ENCODE results near the gene DNAJC16.

The DNAJC16 gene

DNA sequence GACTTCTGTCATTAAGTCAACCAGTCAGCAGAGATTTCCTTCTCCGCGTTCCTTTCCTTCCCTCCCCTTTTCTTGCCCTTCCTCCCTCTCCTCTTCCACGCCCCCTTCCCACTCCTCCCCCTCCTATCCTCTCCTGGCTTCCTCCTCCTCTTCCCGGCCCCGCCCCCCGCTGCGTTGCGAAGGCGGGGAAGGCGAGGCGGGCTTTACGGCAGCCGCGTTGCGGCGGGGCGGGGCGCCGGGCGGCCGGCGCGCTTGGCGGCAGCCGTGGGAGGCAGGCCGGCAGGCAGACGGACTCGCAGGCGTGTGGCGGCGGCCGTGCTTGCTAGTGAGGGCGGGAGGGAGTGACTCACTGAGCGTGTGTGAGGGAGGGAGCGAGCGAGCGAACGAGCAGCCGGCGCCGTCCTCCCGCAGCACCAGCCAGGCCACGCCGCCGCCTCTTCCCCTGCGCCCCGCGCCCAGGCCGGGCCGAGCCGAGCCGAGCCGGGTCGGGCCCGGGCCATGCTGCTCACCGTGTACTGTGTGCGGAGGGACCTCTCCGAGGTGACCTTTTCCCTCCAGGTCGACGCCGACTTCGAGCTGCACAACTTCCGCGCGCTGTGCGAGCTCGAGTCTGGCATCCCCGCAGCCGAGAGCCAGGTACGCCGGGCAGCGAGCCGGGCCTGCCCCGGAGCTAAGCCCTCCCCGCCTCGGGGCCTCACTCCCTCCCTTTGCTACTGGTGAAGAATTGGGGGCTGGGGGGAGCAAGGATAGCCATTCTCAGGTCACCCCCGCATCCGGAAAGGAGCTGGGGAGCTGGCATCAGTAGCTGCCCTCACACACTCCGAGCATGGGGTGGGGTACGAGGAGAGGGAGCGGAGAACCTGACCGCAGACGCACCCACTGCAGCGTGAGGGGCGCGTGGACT, 90.8 kb downstream of the DNAJC16 start, which contains the start of gene DDI2:
Gene DDI2, plus strand, starts transcription at position 286 of the 904 bp plus-strand sequence. Its CDS starts 213 bp downstream, at position 499.
- peak; percentile 87 for DNase-seq (ENCODE audit: extremely low spot score, insufficient read length, low read depth)
- peak; percentile 94 for FAIRE-seq

DNA sequence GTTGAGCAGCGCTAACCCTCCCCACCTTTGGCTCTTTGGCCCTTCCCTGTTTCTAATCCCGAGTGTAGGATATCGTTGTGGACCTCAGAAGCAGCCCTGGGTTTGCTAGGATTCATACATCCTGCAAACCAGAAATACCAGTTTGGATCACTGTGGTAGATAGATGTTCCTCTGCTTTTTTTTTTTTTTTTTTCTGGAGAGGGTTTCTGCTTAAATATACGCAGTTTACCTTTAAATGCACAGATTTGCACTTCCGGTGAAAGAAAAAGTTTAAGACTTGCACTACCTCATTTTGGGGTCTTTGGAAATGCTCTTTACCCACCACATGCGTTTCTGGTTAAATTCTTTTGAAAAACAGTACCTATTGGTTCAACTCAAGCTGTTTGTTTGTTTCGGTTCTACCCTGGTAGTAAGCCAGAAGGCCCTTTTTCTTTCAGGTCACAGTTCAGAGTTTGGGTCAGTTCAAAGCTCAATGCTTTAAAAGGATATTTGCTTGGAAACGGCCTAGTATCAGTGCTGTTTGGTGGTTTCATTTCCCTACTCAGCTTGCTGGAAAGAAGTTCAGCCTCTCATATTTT, 91.5 kb downstream of the DNAJC16 start:
- FAIRE-seq (peak; percentile 86), DNase-seq (ENCODE audit: extremely low spot score, insufficient read length, low read depth) (peak; percentile 29)

DNA sequence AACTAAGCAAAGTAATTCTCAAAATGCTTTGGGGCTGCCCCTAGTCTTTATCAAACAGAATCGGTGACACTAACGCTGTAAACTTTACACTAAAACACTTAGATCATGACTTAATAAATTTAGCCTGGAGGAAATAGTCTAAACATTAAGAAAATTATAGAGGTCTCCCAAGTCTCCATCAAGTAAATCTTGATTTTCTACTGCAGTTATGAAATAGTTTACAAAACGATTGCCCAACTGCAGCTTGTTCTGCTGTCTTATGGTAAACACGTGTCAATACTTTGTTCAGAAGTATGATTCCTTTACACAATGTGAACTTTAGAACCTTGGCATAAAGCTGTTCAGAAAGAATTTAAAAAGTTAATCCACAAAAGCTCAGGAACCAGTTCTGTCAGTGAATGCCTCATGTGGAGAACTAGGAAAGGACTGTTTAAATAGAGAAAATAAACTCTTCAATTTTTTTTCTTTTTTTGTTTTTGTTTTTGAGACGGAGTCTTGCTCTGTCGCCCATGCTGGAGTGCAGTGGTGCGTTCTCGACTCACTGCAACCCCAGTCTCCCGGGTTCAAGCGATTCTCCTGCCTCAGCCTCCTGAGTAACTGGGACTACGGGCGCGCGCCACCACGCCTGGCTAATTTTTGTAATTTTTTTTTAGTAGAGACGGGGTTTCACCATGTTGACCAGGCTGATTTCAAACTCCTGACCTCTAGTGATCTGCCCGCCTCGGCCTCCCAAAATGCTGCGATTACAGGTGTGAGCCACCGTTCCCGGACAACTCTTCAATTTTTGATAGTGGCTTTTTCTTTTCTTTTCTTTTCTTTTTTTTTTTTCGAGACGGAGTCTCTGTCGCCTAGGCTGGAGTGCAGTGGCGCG, 92.2 kb downstream of the DNAJC16 start:
- FAIRE-seq (no peak), DNase-seq (ENCODE audit: extremely low spot score, insufficient read length, low read depth) (no peak)

DNA sequence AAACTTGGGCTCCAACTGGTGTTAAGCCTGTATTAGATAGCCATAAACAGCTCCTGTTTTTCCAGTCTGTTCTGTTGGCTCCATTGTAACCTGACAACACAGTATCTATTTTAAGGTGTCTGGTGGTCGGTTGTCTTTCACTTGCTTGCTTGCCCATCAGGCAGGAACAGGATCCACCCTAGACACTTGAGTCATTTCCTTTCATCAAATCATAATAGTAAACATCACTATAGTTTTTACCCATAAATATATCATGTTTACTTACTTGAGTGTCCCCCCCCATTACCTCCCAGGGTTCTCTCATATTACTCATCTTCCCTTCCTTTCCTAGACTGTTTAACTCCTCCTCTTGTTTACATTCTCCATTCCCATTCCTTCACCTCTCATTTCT, 93.5 kb downstream of the DNAJC16 start:
- FAIRE-seq (no peak), DNase-seq (ENCODE audit: extremely low spot score, insufficient read length, low read depth) (no peak)

DNA sequence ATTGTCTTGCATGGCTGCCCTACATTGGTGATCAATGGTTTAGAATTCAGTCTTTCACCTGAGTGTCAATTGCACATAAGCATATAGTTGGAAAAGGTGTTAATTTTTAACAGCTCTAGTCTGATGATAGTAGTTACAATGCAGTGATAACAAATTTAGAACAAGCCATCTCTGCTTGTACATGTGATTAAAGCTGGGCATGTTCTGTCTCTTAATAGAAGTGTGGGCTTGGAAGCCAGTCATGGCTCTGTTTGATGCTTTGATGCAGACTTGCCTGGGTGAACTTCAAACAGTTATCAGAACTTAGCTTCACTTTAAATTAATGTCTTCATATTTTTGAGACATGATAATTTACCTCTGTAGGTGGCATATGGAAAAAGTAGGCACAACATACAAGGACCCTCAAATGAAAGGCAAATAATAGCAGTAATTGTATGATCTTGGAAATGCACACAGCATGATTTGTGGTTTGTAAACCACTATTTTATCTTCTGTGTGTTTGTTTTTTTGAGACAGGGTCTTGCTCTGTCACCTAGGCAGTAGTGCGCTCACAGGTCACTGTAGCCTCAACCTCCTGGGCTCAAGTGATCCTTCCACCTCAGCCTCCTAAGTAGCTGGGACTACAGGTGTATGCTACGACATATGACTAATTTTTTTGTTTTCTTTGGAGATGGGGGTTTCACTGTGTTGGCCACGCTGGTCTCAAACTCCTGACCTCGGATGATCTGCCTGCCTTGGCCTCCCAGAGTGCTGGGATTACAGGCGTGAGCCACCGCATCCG, 94.4 kb downstream of the DNAJC16 start:
- FAIRE-seq = no peak
- DNase-seq (ENCODE audit: extremely low spot score, insufficient read length, low read depth) = no peak

DNA sequence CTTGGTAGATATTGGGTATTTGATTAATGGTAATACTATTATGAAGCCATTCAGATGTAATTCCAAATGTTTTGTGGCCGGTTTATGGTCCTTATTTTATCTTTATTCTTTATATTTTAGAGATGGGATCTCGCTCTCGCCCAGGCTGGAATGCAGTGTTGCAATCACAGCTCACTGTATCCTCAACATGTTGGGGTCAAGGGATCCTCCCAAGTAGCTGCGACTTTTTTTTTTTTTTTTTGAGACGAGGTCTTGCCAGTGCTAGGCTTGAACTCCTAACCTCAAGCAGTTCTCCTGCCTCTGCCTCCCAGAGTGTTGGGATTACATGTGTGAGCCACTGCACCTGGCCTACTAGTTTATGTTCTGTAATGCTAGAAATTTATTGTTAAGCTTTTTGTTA, 95.3 kb downstream of the DNAJC16 start:
- no peak for FAIRE-seq
- DNase-seq (ENCODE audit: extremely low spot score, insufficient read length, low read depth) = no peak

DNA sequence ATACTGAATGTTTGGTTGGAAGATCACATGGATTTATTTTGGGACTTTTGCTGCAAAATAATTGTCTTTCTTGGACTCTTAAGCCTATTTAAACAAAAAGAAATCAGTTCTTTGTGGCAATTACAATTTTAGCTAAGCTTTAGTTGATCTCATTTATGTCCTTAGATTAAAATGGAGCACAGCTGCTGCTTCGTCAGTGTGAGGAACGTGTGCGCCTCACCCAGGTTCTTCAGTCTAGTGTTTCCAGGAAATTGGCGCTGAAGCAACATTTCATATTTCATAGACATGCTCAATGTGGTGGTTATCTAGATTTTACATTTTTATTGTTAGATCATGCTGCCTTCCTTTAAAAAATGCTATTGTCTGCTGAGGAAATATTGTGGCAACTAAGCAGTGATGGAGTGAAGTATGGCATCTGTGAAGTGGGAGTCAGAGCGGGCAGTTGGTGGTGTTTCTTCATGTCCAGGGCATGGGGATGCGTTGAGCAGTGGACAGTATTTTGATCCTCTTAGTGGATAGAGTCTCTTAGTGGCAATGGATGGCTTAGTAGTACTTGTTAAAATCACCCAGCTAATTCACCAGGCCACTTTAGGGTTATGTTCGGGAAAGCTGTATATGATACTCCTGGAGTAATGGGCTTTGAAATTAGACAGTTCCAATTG, 96.2 kb downstream of the DNAJC16 start:
- FAIRE-seq = no peak
- DNase-seq (ENCODE audit: extremely low spot score, insufficient read length, low read depth) = no peak

DNA sequence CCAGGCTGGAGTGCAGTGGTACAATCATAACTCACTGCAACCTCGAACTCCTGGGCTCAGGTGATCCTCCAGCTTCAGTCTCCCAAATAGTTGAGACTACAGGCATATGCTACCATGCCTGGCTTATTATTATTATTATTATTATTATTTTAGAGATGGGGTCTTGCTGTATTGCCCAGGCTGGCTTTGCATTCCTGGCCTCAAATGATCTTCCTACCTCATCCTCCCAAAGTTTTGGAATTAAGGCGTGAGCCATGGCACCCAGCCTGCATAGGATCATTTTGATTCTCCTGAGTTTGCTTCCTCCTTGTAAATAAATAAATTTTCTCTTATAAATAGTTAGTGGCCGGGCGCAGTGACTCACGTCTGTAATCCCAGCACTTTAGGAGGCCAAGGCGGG, 96.8 kb downstream of the DNAJC16 start:
- DNase-seq (ENCODE audit: extremely low spot score, insufficient read length, low read depth) = no peak
- FAIRE-seq = no peak

DNA sequence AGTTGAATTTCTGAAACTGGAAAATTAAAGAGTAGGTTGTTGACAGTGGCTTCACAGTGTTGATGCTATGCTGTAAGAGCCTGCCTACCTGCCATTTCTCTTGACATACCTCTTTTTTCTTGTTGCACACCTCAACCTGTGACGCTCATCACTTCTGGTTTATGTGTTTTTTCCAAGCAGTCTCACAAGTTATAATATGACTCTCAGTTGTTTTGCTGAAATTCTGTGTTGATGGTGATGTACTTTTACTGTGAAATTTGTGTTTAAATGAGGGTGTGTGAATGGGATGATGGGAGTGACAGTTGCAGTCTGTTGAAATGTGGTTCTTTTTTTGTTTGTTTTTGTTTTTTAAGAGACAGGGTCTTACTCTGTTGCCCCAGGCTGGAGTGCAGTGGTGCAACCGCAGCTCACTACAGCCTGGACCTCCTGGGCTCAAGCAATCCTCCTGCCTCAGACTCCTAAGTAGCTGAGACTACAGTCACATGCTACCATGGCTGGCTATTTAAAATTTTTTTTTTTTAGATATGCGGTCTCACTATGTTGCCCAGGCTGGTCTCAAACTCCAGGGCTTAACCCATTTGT, 97.6 kb downstream of the DNAJC16 start:
- FAIRE-seq (no peak), DNase-seq (ENCODE audit: extremely low spot score, insufficient read length, low read depth) (no peak)

DNA sequence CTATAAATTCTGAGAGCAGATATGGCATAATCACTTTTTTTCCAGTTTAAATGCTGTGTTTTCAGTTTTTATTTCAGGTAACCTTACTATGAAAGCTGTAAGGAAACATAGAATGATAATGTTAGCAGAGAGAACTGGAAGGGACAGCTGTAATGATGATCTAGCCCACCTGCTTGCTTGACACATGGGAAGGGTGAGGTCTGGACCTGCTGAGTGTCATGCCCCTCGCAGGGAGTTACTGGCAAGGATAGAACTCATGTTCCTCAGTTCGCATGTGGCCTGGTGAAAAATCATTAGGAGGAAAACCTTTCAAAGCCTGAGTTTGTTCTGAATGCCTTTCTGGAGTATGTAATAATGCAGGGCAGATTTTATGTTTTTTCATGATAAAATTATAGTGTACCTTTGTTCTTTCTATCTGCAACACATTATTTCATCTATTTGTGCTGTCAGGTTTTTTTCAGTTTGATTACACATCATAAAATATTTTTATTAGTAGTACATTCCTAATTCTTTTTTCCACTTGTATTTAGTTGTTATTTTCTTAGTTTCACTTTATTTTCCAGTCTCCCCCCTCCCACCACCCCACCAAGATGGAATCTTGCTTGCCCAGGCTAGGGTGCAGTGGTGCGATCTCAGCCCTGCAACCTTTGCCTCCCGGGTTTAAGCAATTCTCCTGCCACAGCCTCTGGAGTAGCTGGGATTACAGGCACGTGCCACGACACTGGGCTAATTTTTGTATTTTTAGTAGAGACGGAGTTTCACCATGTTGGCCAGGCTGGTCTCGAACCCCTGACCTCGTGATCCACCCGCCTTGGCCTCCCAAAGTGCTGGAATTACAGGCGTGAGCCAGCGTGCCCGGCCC, 98.6 kb downstream of the DNAJC16 start:
- FAIRE-seq (no peak), DNase-seq (ENCODE audit: extremely low spot score, insufficient read length, low read depth) (no peak)
